Right lobe of liver (tissue), 6 donors: Measurements from ENCODE around the gene TMED8. TPM values are rescaled to one million over a fixed set of nuclear protein-coding genes. Genes with fewer than 3 reads are reported as not detected.
A peak's percentile ranks its signal among the peaks of the same experiment; 100 is the strongest.

Source experiments
- ATAC-seq, 4 donors: fragments of 200-7000 bp; cut with Tn5 transposase; one replicate each; pipeline ENCODE4 v1.9.1; 2020; ENCODE audit warnings: mild to moderate bottlenecking in 4 of 4, moderate library complexity in 4 of 4
- DNase-seq, 3 donors: peaks; one replicate each; pipeline ENCODE4 v3.0.0-alpha.2; 2020
- H3K27ac ChIP-seq, 3 donors: fragments of 200-600 bp; one replicate each; pipeline ENCODE4 v1.8.0; 2022
- H3K27me3 ChIP-seq, 2 donors: fragments of 200-600 bp; one replicate each; pipeline ENCODE4 v1.8.0; 2022
- H3K36me3 ChIP-seq, 4 donors: fragments of 200-600 bp; sonication (generic) in 1 of 4; one replicate each; pipeline versions ENCODE4 v1.5.1 to v1.8.0; 2017 to 2022; ENCODE audit warnings: control low read depth in 1 of 4
- H3K4me1 ChIP-seq, 4 donors: fragments of 200-600 bp; sonication (generic) in 1 of 4; one replicate each; pipeline versions ENCODE4 v1.5.1 to v1.8.0; 2017 to 2022; ENCODE audit warnings: control low read depth in 1 of 4
- H3K4me3 ChIP-seq, 3 donors: fragments of 200-600 bp; one replicate each; pipeline ENCODE4 v1.8.0; 2022
- H3K9me3 ChIP-seq, 4 donors: fragments of 200-600 bp; sonication (generic) in 1 of 4; one replicate each; pipeline versions ENCODE4 v1.5.1 to v1.8.0; 2017 to 2022; ENCODE audit warnings: control low read depth in 1 of 4
- POLR2A ChIP-seq: fragments of 450-650 bp; IDR thresholded peaks from one replicate; pipeline ENCODE4 v1.6.1; 2017; ENCODE audit warnings: antibody characterized with exemption, mild to moderate bottlenecking
- WGBS: methylation state at CpG from one replicate; pipeline ENCODE4 v1.1.6; 2018; ENCODE audit warnings: low coverage, low lambda C conversion rate; ENCODE audit not compliant: insufficient coverage; ENCODE audit errors: missing lambda C conversion rate; 5-methylcytosine and 5-hydroxymethylcytosine counted together
- intact Hi-C, 2 donors: fragments of 100-400 bp; cut with DNase I; formaldehyde crosslinking; loops; one replicate each; pipeline versions ENCODE4 v1.11.2 to v1.14.1; 2022
- total RNA-seq, 6 experiments: library from RNA; depleted of rRNA in 2 of 6; stranded (reverse); fragments of >200 nt in 2 of 6; fragmentation: NEBNext Ultra II Directional in 3 of 6; extraction: Animal tissue kit (Norgen Biotek cat#: 25700) in 3 of 6; gene quantifications; one replicate each; pipeline versions ENCODE4 v1.1.0 to v1.2.4, GENCODE V29; 2016 to 2023
- TF ChIP-seq, protein P1 (sequence below), 4 donors: fragments of 200-600 bp in 3 of 4; fragments of 450-650 bp in 1 of 4; IDR thresholded peaks; one replicate each; pipeline versions ENCODE4 v1.5.1 to v1.8.0; 2016 to 2022; ENCODE audit warnings: antibody characterized with exemption in 4 of 4, mild to moderate bottlenecking in 2 of 4
- donor health status: DM: no; HTN: yes; CAD: no.
- donor health status: DM: no; HTN: no; CAD: no.
- donor health status: DM: no; HTN: no; CAD: no.
- donor health status: DM: no; HTN: yes; CAD: no.
- donor health status: DM: no; HTN: yes; CAD: no.

The TMED8 gene
- total RNA-seq, 6 experiments from 2014 or later, result 2.5 to 4.4 (median 3.1) TPM

DNA sequence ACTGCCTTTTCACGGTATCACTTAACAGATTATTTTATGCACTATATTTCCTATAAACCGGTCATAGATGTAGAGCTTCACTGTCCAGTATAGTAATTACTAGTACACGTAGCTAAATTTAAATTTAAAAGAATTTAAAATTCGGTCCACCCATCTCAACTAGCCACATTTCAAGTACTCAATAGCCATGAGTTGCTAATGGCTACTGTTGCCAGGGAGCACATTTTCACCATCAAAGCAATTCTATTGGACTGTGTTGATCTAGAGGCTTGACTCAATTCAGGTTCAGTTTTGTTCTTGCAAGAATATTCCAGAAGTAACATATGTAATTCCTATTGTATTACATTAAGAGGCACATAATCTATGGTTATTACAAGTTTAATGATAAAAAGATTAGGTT is 20.0 kb downstream of the TMED8 start:
- no peak for ATAC-seq
- WGBS, result 97% methylated on average over 4 of the region's 4 CpGs
- no peak for TF ChIP-seq POLR2A
- TF ChIP-seq, protein P1, sequence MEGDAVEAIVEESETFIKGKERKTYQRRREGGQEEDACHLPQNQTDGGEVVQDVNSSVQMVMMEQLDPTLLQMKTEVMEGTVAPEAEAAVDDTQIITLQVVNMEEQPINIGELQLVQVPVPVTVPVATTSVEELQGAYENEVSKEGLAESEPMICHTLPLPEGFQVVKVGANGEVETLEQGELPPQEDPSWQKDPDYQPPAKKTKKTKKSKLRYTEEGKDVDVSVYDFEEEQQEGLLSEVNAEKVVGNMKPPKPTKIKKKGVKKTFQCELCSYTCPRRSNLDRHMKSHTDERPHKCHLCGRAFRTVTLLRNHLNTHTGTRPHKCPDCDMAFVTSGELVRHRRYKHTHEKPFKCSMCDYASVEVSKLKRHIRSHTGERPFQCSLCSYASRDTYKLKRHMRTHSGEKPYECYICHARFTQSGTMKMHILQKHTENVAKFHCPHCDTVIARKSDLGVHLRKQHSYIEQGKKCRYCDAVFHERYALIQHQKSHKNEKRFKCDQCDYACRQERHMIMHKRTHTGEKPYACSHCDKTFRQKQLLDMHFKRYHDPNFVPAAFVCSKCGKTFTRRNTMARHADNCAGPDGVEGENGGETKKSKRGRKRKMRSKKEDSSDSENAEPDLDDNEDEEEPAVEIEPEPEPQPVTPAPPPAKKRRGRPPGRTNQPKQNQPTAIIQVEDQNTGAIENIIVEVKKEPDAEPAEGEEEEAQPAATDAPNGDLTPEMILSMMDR (IDR thresholded peaks at IDR 0.05), result no peak
- Histone ChIP-seq H3K9me3 (no peaks in the 10 kb centered on the region), H3K36me3 (no peaks in the 10 kb centered on the region), H3K27me3 (no peaks in the 10 kb centered on the region), H3K27ac (no peak overlapping the region), H3K4me1 (peaks cover 0 to 5% (median 0%) of the 10 kb centered on the region in 4 donors), H3K4me3 (no peak overlapping the region)
- intact Hi-C loops, result no loop called here
- no peak for DNase-seq

DNA sequence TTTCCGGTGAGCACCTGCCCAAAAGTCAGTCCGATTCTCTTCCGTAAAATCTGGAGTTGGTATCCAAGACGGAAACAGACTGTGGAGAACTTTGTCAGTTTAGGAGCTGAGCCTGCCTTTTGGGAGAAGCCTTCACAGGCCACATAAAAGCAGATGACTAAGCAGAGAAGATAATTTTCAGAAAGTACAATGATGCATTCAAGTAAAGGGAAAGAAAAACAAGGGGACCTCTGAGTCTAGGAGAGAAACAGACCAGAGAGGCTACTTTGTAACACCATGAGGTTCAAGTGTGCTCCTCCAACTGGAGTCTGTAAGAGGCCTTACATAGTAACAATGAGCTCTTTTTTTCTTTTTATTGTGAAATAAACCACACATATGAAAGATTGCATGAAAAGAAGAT is 21.1 kb downstream of the TMED8 start:
- ATAC-seq (no peak), DNase-seq (no peak)
- H3K27ac ChIP-seq, result no peak overlapping the region
- intact Hi-C loops, result no loop called here
- no peak overlapping the region for H3K4me3 ChIP-seq
- peaks cover 0 to 5% (median 0%) of the 10 kb centered on the region in 4 donors for H3K4me1 ChIP-seq
- H3K36me3 ChIP-seq, result no peaks in the 10 kb centered on the region
- TF ChIP-seq POLR2A, result no peak
- TF ChIP-seq, protein P1 (IDR thresholded peaks at IDR 0.05), result no peak
- no peaks in the 10 kb centered on the region for H3K9me3 ChIP-seq
- no peaks in the 10 kb centered on the region for H3K27me3 ChIP-seq
- 98% methylated on average over 4 of the region's 4 CpGs for WGBS

DNA sequence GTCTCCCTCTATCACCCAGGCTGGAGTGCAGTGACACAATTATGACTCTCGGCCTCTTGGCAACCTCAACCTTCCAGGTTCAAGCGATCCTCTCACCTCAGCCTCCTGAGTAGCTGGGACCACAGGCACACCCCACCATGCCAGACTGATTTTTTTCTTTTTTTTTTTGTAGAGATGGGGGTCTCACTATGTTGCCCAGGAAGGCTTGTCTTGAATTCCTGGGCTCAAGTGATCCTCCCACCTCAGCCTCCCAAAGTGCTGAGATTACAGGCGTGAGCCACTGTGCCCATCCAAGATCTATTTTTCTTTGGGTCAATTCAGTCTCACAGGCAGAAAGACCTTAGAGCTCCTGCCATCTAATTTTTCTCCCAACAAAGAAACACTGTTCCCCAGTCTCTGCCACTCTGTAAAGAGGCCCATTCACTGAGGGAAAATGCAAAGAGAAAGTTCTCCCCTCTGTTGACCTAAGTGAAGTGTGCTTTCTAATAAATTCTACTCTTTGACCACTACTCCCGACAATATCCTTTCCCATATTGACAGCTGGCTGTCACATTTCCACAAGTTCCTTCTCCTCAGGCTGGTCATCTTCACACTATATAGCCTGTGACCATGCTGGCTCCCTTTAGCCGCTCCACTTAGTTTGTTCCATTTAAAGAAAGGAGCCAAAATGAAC is 23.3 kb downstream of the TMED8 start:
- DNase-seq (no peak), ATAC-seq (peak in 1 of 4 donors; percentile 31)
- 83% methylated on average over 4 of the region's 5 CpGs for WGBS
- intact Hi-C loops, result no loop called here
- Histone ChIP-seq H3K27me3 (no peaks in the 10 kb centered on the region), H3K4me3 (no peak overlapping the region), H3K9me3 (no peaks in the 10 kb centered on the region), H3K4me1 (peaks cover 0 to 5% (median 0%) of the 10 kb centered on the region in 4 donors), H3K36me3 (no peaks in the 10 kb centered on the region), H3K27ac (no peak overlapping the region)
- TF ChIP-seq, protein P1 (IDR thresholded peaks at IDR 0.05), result no peak
- no peak for TF ChIP-seq POLR2A

DNA sequence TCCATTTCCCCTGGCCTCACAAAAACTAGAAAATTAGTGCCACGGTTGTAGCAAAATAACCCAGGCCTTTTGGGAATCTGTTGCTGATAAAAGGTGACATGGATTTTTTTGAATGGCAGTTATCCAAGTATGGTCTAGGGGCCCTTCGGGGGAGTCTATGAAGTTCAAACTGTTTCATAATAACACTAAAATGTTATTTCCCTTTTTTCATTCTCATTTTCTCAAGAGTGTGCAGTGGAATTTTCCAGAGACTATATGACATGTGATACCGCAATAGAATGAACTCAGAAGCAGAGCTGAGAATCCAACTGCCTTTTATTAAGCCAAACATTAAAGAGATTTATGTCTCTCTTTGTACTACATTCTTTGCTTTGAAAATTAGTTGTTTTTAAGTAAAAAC is 29.1 kb downstream of the TMED8 start:
- TF ChIP-seq POLR2A, result no peak
- TF ChIP-seq, protein P1 (IDR thresholded peaks at IDR 0.05), result no peak
- H3K27ac ChIP-seq, result no peak overlapping the region
- H3K27me3 ChIP-seq, result no peaks in the 10 kb centered on the region
- WGBS, result 86% methylated on average over 3 of the region's 3 CpGs
- H3K36me3 ChIP-seq, result peaks cover 0 to 4% (median 0%) of the 10 kb centered on the region in 4 donors
- intact Hi-C loops, result no loop called here
- H3K4me1 ChIP-seq, result peaks cover 0 to 2% (median 0%) of the 10 kb centered on the region in 4 donors
- no peak for DNase-seq
- H3K4me3 ChIP-seq, result no peak overlapping the region
- ATAC-seq, result peak in 1 of 4 donors; percentile 33
- no peaks in the 10 kb centered on the region for H3K9me3 ChIP-seq
